ENCODE measurements around the gene THAP4. TPM values are rescaled to one million over a fixed set of nuclear protein-coding genes. Genes with fewer than 3 reads are reported as not detected.

THAP4 gene
- polyA plus RNA-seq, 1 donor (not counting 4 experiments of a cell fraction or from before 2014, with no cell fraction given): 30.3 TPM

GRCh38 chr2:241539616-241540374, 97.2 kb downstream of the THAP4 start:
- H3K4me1 ChIP-seq (ENCODE audit: control insufficient read depth, extremely low read depth, insufficient read depth, low read length): peaks cover 10% of the 10 kb centered on the region
- H2AFZ ChIP-seq (ENCODE audit: control insufficient read depth, low read length): no peak overlapping the region
- dilution Hi-C loops (cut with MboI; ENCODE audit: extremely low pct_ligation_motif_present, low sequenced_read_pairs): no loop called here
- no peak overlapping the region for H3K4me3 ChIP-seq (ENCODE audit: control insufficient read depth in 2 of 3, extremely low read depth in 1 of 3, insufficient read depth in 2 of 3, low read depth in 1 of 3, low read length in 3 of 3)
- H3K36me3 ChIP-seq (ENCODE audit: control insufficient read depth in 2 of 2, extremely low read depth in 1 of 2, insufficient read depth in 2 of 2, low read length in 2 of 2): no peaks in the 10 kb centered on the region
- H3K9ac ChIP-seq (ENCODE audit: control insufficient read depth, extremely low read depth, insufficient read depth, low read length): no peak overlapping the region
- H3K9me3 ChIP-seq (ENCODE audit: control insufficient read depth, low read depth, low read length): no peaks in the 10 kb centered on the region
- H3K9me1 ChIP-seq (ENCODE audit: control insufficient read depth, extremely low read depth, insufficient read depth, low read length): no peaks in the 10 kb centered on the region
- H3K4me2 ChIP-seq (ENCODE audit: control insufficient read depth, extremely low read depth, insufficient read depth, low read depth, low read length): no peak overlapping the region
- no peaks in the 10 kb centered on the region for H3K79me2 ChIP-seq (ENCODE audit: control insufficient read depth, insufficient read depth, low read length)
- FAIRE-seq: no peak
- H3K27me3 ChIP-seq (ENCODE audit: control insufficient read depth, extremely low read depth, insufficient read depth, low read length): peaks cover 15% of the 10 kb centered on the region
- TF ChIP-seq CTCF (optimal IDR thresholded peaks at IDR 0.05 in 1 of 3, IDR thresholded peaks at IDR 0.05 in 1 of 3, conservative IDR thresholded peaks at IDR 0.05 in 1 of 3; ENCODE audit: extremely low read depth in 1 of 3, insufficient read depth in 2 of 3, low read length in 3 of 3) (no peak), EZH2 (IDR thresholded peaks at IDR 0.05; ENCODE audit: low read length) (no peak)
- H3K27ac ChIP-seq (ENCODE audit: control insufficient read depth, insufficient read depth, low read length): no peak overlapping the region
- DNase-seq (ENCODE audit: low read depth, low spot score): no peak
- H4K20me1 ChIP-seq (ENCODE audit: control insufficient read depth, extremely low read depth, insufficient read depth, low read length): no peaks in the 10 kb centered on the region

- Histone ChIP-seq H3K4me3 (ENCODE audit: control insufficient read depth in 2 of 3, extremely low read depth in 1 of 3, insufficient read depth in 2 of 3, low read depth in 1 of 3, low read length in 3 of 3) (no peak overlapping the region), H3K36me3 (ENCODE audit: control insufficient read depth in 2 of 2, extremely low read depth in 1 of 2, insufficient read depth in 2 of 2, low read length in 2 of 2) (no peaks in the 10 kb centered on the region), H3K27ac (ENCODE audit: control insufficient read depth, insufficient read depth, low read length) (no peak overlapping the region), H3K27me3 (ENCODE audit: control insufficient read depth, extremely low read depth, insufficient read depth, low read length) (peaks cover 19% of the 10 kb centered on the region), H3K9ac (ENCODE audit: control insufficient read depth, extremely low read depth, insufficient read depth, low read length) (no peak overlapping the region), H3K9me3 (ENCODE audit: control insufficient read depth, low read depth, low read length) (no peaks in the 10 kb centered on the region), H3K4me2 (ENCODE audit: control insufficient read depth, extremely low read depth, insufficient read depth, low read depth, low read length) (no peak overlapping the region), H3K4me1 (ENCODE audit: control insufficient read depth, extremely low read depth, insufficient read depth, low read length) (peaks cover 10% of the 10 kb centered on the region), H4K20me1 (ENCODE audit: control insufficient read depth, extremely low read depth, insufficient read depth, low read length) (no peaks in the 10 kb centered on the region), H3K79me2 (ENCODE audit: control insufficient read depth, insufficient read depth, low read length) (no peaks in the 10 kb centered on the region), H3K9me1 (ENCODE audit: control insufficient read depth, extremely low read depth, insufficient read depth, low read length) (no peaks in the 10 kb centered on the region), H2AFZ (ENCODE audit: control insufficient read depth, low read length) (no peak overlapping the region)
- dilution Hi-C loops (cut with MboI; ENCODE audit: extremely low pct_ligation_motif_present, low sequenced_read_pairs): no loop called here
- no peak for TF ChIP-seq CTCF (optimal IDR thresholded peaks at IDR 0.05 in 1 of 3, IDR thresholded peaks at IDR 0.05 in 1 of 3, conservative IDR thresholded peaks at IDR 0.05 in 1 of 3; ENCODE audit: extremely low read depth in 1 of 3, insufficient read depth in 2 of 3, low read length in 3 of 3)
- no peak for TF ChIP-seq EZH2 (IDR thresholded peaks at IDR 0.05; ENCODE audit: low read length)
- no peak for FAIRE-seq
- no peak for DNase-seq (ENCODE audit: low read depth, low spot score)
Measured at GRCh38 chr2:241538838-241539615, 97.9 kb downstream of the THAP4 start.

Measured in keratinocyte (primary cell).